ENCODE data around the gene TCP11. TPM values are rescaled to one million over a fixed set of nuclear protein-coding genes. Genes with fewer than 3 reads are reported as not detected.
A peak's percentile ranks its signal among the peaks of the same experiment; 100 is the strongest.

Gene TCP11
- total RNA-seq, 1 donor: 0.72 TPM

DNA sequence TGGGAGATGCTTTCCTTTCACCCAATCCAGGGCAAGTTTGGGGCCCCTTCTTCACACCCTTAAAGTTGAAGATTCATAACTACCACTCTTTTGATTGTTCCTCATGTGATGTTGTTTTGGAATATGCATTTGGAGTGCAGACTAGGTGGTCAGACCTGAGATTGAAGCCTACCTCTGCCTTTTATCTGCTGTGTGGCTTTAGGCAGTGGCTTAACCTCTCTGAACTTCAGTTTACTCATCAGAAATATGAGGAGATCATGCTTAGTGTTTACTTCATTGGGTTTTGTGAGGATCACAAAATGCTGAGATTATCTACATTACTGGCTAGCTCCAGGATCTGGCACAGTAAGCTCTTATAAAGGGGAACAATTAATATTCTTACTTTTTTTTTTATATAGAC, 26.4 kb upstream of the TCP11 start:
- H3K4me2 ChIP-seq (ENCODE audit: insufficient read depth, low read length): no peak overlapping the region
- no peak for DNase-seq (ENCODE audit: insufficient read length, low spot score, missing footprints)
- H2AFZ ChIP-seq (ENCODE audit: low read length): no peak overlapping the region
- TF ChIP-seq, protein P1, sequence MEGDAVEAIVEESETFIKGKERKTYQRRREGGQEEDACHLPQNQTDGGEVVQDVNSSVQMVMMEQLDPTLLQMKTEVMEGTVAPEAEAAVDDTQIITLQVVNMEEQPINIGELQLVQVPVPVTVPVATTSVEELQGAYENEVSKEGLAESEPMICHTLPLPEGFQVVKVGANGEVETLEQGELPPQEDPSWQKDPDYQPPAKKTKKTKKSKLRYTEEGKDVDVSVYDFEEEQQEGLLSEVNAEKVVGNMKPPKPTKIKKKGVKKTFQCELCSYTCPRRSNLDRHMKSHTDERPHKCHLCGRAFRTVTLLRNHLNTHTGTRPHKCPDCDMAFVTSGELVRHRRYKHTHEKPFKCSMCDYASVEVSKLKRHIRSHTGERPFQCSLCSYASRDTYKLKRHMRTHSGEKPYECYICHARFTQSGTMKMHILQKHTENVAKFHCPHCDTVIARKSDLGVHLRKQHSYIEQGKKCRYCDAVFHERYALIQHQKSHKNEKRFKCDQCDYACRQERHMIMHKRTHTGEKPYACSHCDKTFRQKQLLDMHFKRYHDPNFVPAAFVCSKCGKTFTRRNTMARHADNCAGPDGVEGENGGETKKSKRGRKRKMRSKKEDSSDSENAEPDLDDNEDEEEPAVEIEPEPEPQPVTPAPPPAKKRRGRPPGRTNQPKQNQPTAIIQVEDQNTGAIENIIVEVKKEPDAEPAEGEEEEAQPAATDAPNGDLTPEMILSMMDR (IDR thresholded peaks at IDR 0.05; ENCODE audit: extremely low read depth, low read depth, low read length): no peak
- no peak overlapping the region for H3K27ac ChIP-seq (ENCODE audit: low read depth, low read length)
- peaks cover 7% of the 10 kb centered on the region for H3K79me2 ChIP-seq (ENCODE audit: insufficient read depth, low read length)
- H3K4me3 ChIP-seq (ENCODE audit: insufficient read depth, low read length): no peak overlapping the region
- no peaks in the 10 kb centered on the region for H4K20me1 ChIP-seq (ENCODE audit: insufficient read depth, low read length)
- peaks cover 40% of the 10 kb centered on the region for H3K4me1 ChIP-seq (ENCODE audit: insufficient read depth, low read length)
- H3K36me3 ChIP-seq (ENCODE audit: insufficient read depth, low read length): no peaks in the 10 kb centered on the region
- no peaks in the 10 kb centered on the region for H3K9me3 ChIP-seq (ENCODE audit: low read depth, low read length)
- no peaks in the 10 kb centered on the region for H3K27me3 ChIP-seq (ENCODE audit: insufficient read depth, low read length)

DNA sequence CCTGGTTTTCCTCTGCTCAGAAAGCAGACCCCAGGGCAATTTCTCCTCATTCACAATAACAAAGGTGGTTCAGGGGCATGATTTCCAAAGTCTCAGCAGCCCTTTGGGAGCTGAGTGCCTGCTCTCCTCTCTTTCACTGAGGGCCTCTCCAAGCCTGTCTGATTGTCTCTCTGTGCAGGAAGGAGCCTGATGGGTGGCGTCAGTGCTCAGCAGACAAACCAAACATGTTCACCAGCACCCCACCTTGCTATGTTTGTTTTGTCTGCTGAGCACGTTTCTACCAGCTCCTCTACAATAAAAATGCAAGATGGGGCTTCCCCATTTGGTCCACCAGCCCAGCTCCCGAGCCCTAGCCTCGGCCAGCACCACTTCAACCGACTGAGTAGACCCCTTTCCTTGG, 25.4 kb upstream of the TCP11 start:
- no peak for DNase-seq (ENCODE audit: insufficient read length, low spot score, missing footprints)
- H4K20me1 ChIP-seq (ENCODE audit: insufficient read depth, low read length): no peaks in the 10 kb centered on the region
- peaks cover 7% of the 10 kb centered on the region for H3K79me2 ChIP-seq (ENCODE audit: insufficient read depth, low read length)
- TF ChIP-seq, protein P1 (IDR thresholded peaks at IDR 0.05; ENCODE audit: extremely low read depth, low read depth, low read length): no peak
- no peak overlapping the region for H3K4me2 ChIP-seq (ENCODE audit: insufficient read depth, low read length)
- no peak overlapping the region for H2AFZ ChIP-seq (ENCODE audit: low read length)
- no peaks in the 10 kb centered on the region for H3K36me3 ChIP-seq (ENCODE audit: insufficient read depth, low read length)
- H3K27me3 ChIP-seq (ENCODE audit: insufficient read depth, low read length): no peaks in the 10 kb centered on the region
- H3K4me1 ChIP-seq (ENCODE audit: insufficient read depth, low read length): peaks cover 46% of the 10 kb centered on the region
- H3K4me3 ChIP-seq (ENCODE audit: insufficient read depth, low read length): no peak overlapping the region
- H3K9me3 ChIP-seq (ENCODE audit: low read depth, low read length): no peaks in the 10 kb centered on the region
- H3K27ac ChIP-seq (ENCODE audit: low read depth, low read length): peak overlapping the region; percentile 75

DNA sequence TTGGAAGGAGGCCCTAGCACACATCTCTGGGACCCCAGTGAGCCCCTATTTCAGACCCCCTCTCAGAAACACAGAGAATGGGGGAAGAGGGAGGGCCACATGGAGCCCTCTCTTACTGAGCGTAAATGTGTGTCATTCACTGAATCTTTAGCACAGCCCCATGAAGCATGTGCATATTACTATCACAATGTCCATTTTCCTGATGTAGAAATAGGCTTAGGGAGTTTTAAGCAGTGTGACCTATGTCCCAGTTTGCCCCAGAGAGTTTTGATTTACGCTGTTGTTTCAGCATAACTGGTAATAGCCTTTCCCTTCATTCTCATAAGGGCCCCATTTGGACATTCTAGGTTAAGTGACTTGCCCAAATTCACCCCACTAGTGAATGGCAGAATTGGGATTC, 25.0 kb upstream of the TCP11 start:
- H4K20me1 ChIP-seq (ENCODE audit: insufficient read depth, low read length): no peaks in the 10 kb centered on the region
- TF ChIP-seq, protein P1 (IDR thresholded peaks at IDR 0.05; ENCODE audit: extremely low read depth, low read depth, low read length): no peak
- H3K27me3 ChIP-seq (ENCODE audit: insufficient read depth, low read length): no peaks in the 10 kb centered on the region
- no peak overlapping the region for H3K4me3 ChIP-seq (ENCODE audit: insufficient read depth, low read length)
- peaks cover 42% of the 10 kb centered on the region for H3K4me1 ChIP-seq (ENCODE audit: insufficient read depth, low read length)
- H3K36me3 ChIP-seq (ENCODE audit: insufficient read depth, low read length): no peaks in the 10 kb centered on the region
- H3K4me2 ChIP-seq (ENCODE audit: insufficient read depth, low read length): peak overlapping the region; percentile 12
- no peak for DNase-seq (ENCODE audit: insufficient read length, low spot score, missing footprints)
- no peaks in the 10 kb centered on the region for H3K9me3 ChIP-seq (ENCODE audit: low read depth, low read length)
- H2AFZ ChIP-seq (ENCODE audit: low read length): peak overlapping the region; percentile 34
- peaks cover 7% of the 10 kb centered on the region for H3K79me2 ChIP-seq (ENCODE audit: insufficient read depth, low read length)
- peak overlapping the region; percentile 75 for H3K27ac ChIP-seq (ENCODE audit: low read depth, low read length)

DNA sequence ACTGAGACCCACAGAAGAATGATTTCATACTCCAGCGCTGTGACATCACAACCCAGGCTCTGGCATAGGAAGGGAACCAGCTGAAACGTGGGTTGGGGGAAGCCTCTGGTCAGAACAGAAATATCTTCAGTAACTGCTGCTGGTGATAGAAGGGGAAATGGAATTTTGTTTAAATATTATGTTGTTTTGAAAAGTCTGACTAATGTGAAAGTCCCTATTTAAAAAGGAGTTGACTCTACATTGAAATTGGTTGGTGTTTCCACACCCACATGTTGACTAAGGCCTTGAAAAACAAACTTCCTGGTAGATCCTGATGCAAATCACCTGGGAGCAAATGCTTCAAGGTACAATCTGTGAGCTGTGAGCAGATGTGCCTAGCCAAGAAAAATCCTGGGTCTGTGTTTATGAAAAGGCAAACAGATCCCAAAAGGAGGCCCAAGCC, 24.5 kb upstream of the TCP11 start:
- H4K20me1 ChIP-seq (ENCODE audit: insufficient read depth, low read length): no peaks in the 10 kb centered on the region
- H2AFZ ChIP-seq (ENCODE audit: low read length): peak overlapping the region; percentile 49
- H3K9me3 ChIP-seq (ENCODE audit: low read depth, low read length): no peaks in the 10 kb centered on the region
- H3K27ac ChIP-seq (ENCODE audit: low read depth, low read length): peak overlapping the region; percentile 75
- no peaks in the 10 kb centered on the region for H3K36me3 ChIP-seq (ENCODE audit: insufficient read depth, low read length)
- peaks cover 7% of the 10 kb centered on the region for H3K79me2 ChIP-seq (ENCODE audit: insufficient read depth, low read length)
- peaks cover 37% of the 10 kb centered on the region for H3K4me1 ChIP-seq (ENCODE audit: insufficient read depth, low read length)
- no peak overlapping the region for H3K4me3 ChIP-seq (ENCODE audit: insufficient read depth, low read length)
- TF ChIP-seq, protein P1 (IDR thresholded peaks at IDR 0.05; ENCODE audit: extremely low read depth, low read depth, low read length): no peak
- DNase-seq (ENCODE audit: insufficient read length, low spot score, missing footprints): no peak
- H3K27me3 ChIP-seq (ENCODE audit: insufficient read depth, low read length): no peaks in the 10 kb centered on the region
- peak overlapping the region; percentile 12 for H3K4me2 ChIP-seq (ENCODE audit: insufficient read depth, low read length)

Data from osteoblast (primary cell).